NCI-H82 treated with DMSO at 0.1 percent for 48 hours (cell line): ENCODE measurements around the gene OLFM1.
A peak's percentile ranks its signal among the peaks of the same experiment; 100 is the strongest.

ENCODE experiments used
- DNase-seq: peaks from one replicate; lab custom pipeline; 2025; ENCODE audit not compliant: unreplicated experiment; lab: John Stamatoyannopoulos, UW

The OLFM1 gene

DNA sequence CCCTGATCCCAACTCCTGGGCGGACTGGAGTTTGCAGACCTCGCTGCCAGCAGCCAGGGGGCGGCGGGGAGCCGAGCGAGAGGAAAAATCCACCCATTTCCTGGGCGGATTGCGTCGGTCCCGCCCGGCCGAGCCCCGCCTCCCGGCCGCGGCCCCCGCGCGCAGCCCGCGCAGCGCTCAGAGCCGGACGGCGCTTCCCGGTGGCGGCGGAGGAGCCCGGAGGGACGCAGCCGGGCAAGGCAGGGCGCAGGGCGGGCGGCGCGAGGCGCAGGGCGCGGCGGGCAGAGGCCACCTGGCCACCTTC, at the start of gene OLFM1:
OLFM1 (plus strand) TSS at position 180 of the 304 bp plus-strand sequence. CDS start 322 bp downstream, outside the sequence.
- peak; percentile 47 for DNase-seq

GRCh38 chr9:135038331-135038730, 49.1 kb upstream of the OLFM1 start:
- no peak for DNase-seq

- DNase-seq = no peak
Observed at GRCh38 chr9:135038826-135039225, 48.6 kb upstream of the OLFM1 start.

GRCh38 chr9:135039266-135039870, 48.1 kb upstream of the OLFM1 start:
- no peak for DNase-seq

DNA sequence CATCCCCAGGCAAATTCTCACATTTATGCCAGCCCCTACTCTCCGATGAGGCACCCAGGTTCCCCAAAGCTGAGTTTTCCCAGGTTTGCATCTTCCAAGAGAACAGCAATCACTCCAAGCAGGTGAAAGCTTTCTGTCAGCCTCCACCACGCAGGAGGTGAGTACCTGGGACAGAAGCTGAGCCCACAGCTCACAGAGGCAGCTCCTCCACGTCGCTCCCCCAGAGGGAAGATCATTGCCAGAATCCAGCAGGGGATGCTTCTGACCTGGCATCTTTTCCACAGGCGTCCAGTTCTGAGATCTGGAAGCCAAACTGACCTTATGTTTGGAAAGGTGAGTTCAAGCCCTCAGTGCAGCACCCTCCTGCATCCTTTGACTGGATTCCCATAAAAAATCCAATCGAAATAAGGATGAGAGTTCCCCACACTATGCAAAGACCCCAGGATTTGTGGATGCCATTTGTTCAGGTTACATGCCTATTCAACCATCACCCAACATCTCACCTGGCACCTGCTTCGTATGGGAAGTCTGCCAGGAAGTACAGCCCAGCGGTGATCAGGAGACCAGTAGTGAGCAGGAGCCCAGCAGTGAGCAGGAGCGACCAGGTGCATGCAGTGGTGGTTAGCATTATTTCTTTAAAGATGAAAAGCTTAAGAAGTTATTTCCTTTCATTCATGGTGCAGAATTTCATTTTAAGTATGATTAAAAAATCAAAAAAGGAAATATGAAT, 47.4 kb upstream of the OLFM1 start:
- no peak for DNase-seq

DNA sequence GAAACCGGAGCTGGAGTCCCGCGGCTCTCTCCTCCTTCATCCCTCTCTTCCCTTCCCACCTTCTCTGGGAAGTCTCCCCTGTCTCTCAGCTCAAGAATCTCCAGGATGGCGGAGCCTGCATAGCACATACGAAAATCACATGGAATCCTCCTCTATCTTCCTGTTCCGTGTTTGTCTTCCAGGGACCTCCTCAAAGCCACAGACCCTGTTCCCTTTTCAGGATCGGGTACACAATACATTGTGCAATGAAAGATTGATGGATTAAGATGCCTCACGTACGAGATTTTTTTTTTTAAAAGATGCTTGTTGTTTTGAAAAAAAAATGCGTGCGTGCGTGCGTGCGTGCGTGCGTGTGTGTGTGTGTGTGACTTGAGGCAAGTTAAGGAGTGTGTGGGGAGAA, 46.6 kb upstream of the OLFM1 start:
- DNase-seq = no peak

GRCh38 chr9:135043345-135043744, 44.1 kb upstream of the OLFM1 start:
- no peak for DNase-seq

DNA sequence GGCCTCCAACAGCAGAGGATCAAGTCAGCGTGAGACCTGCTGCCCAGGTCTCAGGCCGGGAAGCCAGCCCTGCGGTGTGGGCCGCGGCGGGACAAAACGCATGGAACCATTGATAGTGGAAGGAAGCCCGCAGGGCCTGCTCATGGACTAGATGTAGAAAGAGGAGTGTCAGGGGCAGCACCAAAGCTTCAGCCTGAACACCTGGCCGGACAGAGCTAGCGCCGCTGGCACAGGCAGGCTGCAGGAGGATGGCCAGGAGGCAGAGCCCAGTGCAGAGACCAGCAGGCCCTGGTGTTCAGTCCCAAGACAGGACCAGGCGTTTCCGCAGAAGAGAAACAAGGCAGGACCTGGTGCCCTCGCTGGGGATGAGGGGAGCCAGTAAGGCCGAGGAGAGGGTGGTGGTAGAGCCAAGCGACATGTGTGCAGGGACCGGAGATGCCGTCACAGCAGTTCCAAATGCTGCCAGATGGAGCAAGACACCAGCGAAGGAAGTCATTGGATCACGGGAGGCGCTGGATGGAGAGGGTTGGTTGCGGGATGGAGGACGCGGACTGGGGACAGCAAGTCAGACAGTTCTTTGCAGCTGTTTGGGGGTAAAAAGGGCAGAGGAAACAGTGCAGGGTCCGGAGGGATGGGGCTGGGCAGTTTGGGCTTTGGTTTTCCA, 42.1 kb upstream of the OLFM1 start:
- DNase-seq = no peak

- no peak for DNase-seq
Observed at GRCh38 chr9:135045928-135046738, 41.3 kb upstream of the OLFM1 start.

GRCh38 chr9:135046739-135047350, 40.6 kb upstream of the OLFM1 start:
- DNase-seq = no peak

DNA sequence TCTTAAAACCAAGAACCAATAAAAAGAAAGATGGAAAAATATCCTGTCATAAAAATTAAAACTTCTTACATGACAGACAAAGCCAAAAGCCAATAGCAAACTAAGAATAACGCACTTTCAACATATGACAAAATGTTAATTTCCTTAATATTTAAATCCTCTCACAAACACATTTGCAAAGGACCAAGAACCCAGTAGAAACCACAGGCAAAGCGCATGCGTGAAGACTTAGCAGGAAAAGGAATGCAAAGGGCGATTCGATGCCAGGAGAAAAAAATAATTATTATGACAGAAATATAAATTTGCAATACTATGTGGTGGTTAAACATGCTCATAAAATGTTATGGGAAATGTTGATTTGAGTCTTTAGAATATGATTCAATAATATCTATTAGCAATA, 39.9 kb upstream of the OLFM1 start:
- no peak for DNase-seq

DNA sequence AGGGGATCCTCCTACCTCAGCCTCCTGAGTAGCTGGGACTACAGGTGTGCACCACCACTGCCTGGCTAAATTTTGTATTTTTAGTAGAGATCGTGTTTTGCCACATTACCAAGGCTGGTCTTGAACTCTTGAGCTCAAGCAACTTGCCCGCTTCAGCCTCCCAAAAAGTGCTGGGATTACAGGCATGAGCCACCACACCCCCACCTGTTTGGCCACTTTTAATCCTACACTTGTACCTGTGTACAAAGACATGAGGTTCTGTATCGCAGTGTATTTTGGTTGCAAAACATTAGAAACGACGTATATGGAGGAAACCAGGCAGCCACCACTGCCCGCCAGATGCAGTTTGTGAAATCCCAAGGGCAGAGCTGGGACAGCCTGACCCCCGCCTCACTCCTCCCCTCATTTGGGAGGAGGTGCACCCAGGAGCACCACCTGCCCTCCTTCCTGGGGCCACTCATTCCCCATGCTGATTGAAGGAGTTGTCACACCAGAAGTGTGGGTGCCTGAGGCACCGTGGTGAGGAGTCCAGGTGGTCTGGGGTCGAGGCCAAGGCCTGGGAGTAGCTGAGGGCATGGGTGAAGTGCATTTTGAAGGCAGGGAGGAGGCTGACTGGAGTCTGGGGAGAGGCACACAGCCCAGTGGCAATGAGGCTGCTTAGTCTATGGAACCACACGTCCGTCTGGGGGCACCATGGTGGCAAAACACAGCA, 39.3 kb upstream of the OLFM1 start:
- DNase-seq = no peak

DNA sequence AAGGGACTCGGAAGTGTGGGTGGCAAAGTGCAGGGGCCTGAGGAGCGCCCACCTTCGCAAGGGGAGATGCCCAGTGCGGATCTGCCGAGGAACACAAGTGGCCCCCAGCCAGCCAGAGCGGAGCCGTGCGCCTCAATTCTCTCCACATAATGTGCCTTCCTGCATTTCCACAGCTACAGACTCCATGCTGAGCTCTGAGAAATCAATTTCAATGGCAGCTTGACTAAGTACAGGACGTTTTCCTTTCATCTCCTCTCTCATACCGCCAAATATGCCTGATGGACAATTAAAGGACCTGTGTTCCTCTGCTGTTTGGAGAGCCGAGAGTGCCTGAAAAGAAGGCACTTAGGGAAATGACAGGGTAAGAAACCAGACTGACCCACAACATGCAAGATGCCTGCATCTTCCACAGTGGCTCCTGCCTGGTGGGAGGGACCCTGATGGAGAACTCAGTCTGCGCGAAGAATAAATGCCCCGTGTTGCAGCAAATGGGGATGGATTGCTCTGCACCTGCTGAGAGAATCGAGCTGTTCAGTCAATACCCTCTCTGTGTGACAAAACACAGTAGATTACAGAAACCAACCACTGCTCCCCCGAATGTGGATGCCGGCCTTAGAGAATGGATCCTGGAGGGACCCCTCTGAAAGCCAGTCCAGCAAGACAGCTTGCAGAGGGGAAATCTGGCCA, 38.6 kb upstream of the OLFM1 start:
- DNase-seq = no peak

DNA sequence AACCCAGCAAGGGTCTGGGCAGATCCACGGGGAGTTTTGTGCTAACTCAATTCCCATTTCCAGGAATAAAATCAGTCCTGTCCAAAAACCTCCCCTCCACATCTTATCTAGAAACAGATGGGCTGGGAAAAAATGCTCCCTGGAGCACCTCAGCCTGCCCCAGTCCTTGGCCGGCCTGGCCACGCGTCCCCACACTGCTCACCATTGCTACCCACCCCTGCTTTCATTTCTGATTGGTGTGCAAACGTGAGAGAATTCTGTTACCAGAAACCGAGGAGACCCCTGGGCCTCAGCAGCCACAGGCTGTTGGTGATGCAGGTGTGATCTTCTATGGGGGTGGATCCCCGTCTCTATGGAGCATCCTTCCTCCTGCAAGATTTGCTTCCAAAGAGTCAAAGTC, 38.0 kb upstream of the OLFM1 start:
- DNase-seq = no peak

DNA sequence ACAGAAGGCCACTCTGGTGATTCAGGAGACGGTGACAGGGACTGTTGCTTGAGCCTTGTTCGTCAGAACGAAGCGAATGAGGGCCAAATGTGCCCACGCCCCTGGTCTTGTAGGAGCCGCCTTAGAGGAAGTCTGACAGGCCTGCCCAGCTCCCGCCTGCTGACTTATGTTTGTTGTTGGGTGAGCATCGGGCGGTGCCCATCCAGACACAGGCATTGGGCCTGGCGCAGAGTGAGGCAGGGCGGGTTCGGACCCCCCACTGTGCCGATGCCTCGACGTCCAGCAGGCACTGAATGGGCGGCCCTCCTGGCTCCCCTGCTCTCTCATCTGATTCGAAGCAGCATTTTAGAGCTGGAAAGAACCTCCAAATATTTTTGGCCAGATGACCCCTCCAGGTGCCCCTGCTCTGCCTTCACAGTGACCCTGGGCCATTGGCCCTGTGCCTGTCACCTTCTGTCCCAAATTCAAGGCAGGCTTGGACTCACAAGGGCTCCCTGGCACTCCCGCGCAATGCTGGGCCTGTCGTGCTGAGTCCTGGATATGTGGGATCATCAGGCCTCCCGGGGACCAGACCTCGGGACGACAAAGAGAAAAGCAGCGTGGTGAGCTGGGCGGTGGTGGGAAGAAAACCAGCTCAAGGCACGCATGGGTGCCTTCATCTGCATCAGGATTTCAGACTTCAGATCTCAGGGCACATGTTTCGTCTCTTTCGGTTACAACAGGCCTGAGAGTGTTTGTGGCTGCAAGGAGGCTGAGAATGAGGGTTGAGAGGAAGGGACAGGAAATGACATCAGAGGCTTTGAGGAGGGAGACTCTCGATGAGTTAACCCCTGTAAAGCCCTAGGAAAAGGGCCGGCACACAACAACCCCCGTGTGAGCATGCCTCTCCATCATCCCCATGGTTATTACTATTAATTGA, 37.1 kb upstream of the OLFM1 start:
- no peak for DNase-seq

- DNase-seq = no peak
Observed at GRCh38 chr9:135051316-135052038, 36.0 kb upstream of the OLFM1 start.

DNA sequence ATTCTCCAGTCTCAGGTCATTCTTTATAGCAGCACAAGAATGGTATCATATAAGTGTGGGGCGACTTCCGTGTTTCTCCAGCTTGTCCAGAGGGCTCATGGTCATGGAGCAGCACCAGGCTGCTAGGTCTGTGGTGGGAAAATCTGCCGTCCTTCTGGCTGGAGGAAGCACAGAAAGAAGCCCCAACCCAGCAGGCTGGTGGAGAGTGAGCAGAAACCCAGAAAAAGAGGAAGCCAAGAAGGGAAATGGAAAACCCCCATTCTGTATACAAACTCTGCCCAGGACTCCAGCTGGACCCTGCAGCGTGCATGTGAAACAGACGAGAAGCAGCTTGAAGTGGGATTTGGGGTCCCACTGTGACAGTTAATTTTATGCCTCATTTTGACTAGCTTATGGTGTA, 34.3 kb upstream of the OLFM1 start:
- DNase-seq = no peak

DNA sequence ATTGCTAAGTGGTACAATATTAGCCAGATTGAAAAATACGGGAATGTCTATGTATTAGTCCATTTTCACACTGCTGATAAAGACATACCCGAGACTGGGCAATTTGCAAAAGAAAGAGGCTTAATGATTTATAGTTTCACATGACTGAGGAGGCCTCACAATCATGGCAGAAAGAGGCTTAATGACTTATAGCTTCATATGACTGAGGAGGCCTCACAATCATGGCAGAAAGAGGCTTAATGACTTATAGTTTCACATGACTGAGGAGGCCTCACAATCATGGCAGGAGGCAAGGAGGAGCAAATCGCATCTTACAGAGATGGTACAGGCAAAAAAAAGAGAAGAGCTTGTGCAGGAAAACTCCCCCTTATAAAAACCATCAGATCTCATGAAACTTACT, 32.3 kb upstream of the OLFM1 start:
- DNase-seq = no peak
